ENCODE measurements around the gene TBC1D2.

TBC1D2 gene

DNA sequence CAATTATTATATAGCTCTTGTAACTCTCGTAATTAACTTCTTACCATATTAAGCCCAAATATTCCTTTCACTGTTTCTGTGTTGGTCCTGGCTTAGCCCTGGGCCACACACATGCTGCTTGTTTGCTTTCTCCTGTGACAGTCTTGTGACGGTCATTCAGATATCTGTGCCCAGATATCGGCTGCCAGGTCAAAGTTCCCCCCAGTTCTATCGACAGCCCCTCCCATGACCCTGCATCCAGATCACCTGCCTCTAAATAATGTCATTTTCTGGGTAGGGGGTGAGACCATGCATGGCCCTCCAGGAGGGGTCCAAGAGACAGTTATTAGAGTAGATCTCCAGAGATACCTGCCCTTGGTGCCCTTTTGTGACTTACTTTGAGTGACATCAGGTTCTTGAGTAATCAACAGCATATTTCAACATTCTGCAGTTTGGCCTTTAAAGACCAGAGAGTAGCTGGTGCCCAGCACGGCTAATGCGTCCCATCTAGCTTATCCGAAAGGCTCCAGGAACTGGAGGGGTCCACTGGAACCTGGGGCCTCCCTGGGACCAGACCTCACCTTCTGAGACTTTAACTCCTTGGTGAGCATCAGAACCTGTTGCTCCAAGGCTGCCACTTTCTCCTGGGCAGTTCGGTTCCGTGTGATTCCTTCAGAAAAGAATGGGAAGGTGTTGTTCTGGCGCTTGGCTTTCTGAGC, 26.9 kb downstream of the TBC1D2 start:
- Histone ChIP-seq H3K4ac (ENCODE audit: low read length) (peak overlapping the region; percentile 20), H3K9me3 (replicated peaks in 1 of 2; ENCODE audit: control insufficient read depth in 2 of 2, insufficient read depth in 1 of 2, low read depth in 1 of 2, low read length in 2 of 2) (peaks cover 0 to 3% of the 10 kb centered on the region in 2 donors), H2AFZ (ENCODE audit: low read length) (no peak overlapping the region), H2AK5ac (ENCODE audit: low read depth, low read length) (no peak overlapping the region), H3K23ac (ENCODE audit: low read depth, low read length, poor library complexity) (no peak overlapping the region), H3K14ac (ENCODE audit: low read length) (no peak overlapping the region), H3K36me3 (replicated peaks in 1 of 2; ENCODE audit: control insufficient read depth in 2 of 2, insufficient read depth in 2 of 2, low read length in 2 of 2) (no peaks in the 10 kb centered on the region), H2BK120ac (ENCODE audit: low read depth, low read length) (no peak overlapping the region), H3K9ac (ENCODE audit: low read depth, low read length, poor library complexity) (no peak overlapping the region), H2BK5ac (ENCODE audit: low read length) (no peak overlapping the region), H3K27ac (replicated peaks; ENCODE audit: low read length) (no peak overlapping the region), H3K4me2 (ENCODE audit: insufficient read depth, low read length, poor library complexity, severe bottlenecking) (no peak overlapping the region), H4K8ac (ENCODE audit: low read depth, low read length) (no peak overlapping the region), H3K4me3 (ENCODE audit: low read length in 2 of 2) (no peak overlapping the region), H2BK12ac (ENCODE audit: low read length) (no peak overlapping the region), H3K27me3 (ENCODE audit: control insufficient read depth in 3 of 3, insufficient read depth in 3 of 3, low read depth in 1 of 3, low read length in 3 of 3) (no peaks in the 10 kb centered on the region), H3K79me1 (ENCODE audit: low read depth, low read length) (no peaks in the 10 kb centered on the region), H4K91ac (ENCODE audit: low read depth, low read length, poor library complexity) (no peak overlapping the region), H3K4me1 (ENCODE audit: control insufficient read depth in 2 of 2, insufficient read depth in 1 of 2, low read depth in 1 of 2, low read length in 2 of 2) (peaks cover 0 to 3% of the 10 kb centered on the region in 2 donors), H2BK15ac (ENCODE audit: low read length) (peak overlapping the region; percentile 57), H3K18ac (ENCODE audit: low read length) (no peak overlapping the region)
- WGBS, 2 donors (ENCODE audit: extremely low coverage in 2 of 2, insufficient read length in 2 of 2, insufficient replicate concordance in 1 of 2), result no CpG with 5 or more reads among the region's 10 CpGs
- DNase-seq (ENCODE audit: low spot score), result no peak

DNA sequence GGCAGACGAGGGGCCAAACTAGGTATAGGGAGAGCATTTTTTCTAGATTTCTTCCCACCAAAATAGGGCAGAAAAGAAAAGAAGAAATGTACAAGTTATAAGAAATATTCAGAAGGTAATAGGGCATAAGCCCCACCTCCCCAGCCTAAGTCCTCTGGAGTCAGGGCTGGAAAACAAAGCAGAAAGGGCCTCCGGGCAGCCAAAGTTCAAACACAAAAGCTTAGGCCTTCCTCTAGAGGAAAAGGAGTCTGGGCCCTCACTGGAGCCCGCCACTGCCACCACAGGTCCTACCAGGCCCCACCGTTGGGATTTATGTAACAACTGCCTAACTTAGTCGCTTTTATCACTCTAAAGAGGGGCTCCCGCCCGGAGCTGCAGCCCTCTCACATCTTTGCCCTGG, 27.6 kb downstream of the TBC1D2 start:
- no peak overlapping the region for H2BK5ac ChIP-seq (ENCODE audit: low read length)
- no peak overlapping the region for H3K23ac ChIP-seq (ENCODE audit: low read depth, low read length, poor library complexity)
- no peak overlapping the region for H3K4me3 ChIP-seq (ENCODE audit: low read length in 2 of 2)
- no peaks in the 10 kb centered on the region for H3K9me3 ChIP-seq (replicated peaks in 1 of 2; ENCODE audit: control insufficient read depth in 2 of 2, insufficient read depth in 1 of 2, low read depth in 1 of 2, low read length in 2 of 2)
- H3K27me3 ChIP-seq (ENCODE audit: control insufficient read depth in 3 of 3, insufficient read depth in 3 of 3, low read depth in 1 of 3, low read length in 3 of 3), result no peaks in the 10 kb centered on the region
- H2BK15ac ChIP-seq (ENCODE audit: low read length), result no peak overlapping the region
- H3K18ac ChIP-seq (ENCODE audit: low read length), result no peak overlapping the region
- H2BK120ac ChIP-seq (ENCODE audit: low read depth, low read length), result no peak overlapping the region
- H3K4me2 ChIP-seq (ENCODE audit: insufficient read depth, low read length, poor library complexity, severe bottlenecking), result no peak overlapping the region
- H4K91ac ChIP-seq (ENCODE audit: low read depth, low read length, poor library complexity), result no peak overlapping the region
- H2AK5ac ChIP-seq (ENCODE audit: low read depth, low read length), result no peak overlapping the region
- peaks cover 0 to 5% of the 10 kb centered on the region in 2 donors for H3K4me1 ChIP-seq (ENCODE audit: control insufficient read depth in 2 of 2, insufficient read depth in 1 of 2, low read depth in 1 of 2, low read length in 2 of 2)
- H3K27ac ChIP-seq (replicated peaks; ENCODE audit: low read length), result no peak overlapping the region
- no peaks in the 10 kb centered on the region for H3K36me3 ChIP-seq (replicated peaks in 1 of 2; ENCODE audit: control insufficient read depth in 2 of 2, insufficient read depth in 2 of 2, low read length in 2 of 2)
- DNase-seq (ENCODE audit: low spot score), result no peak
- H3K79me1 ChIP-seq (ENCODE audit: low read depth, low read length), result no peaks in the 10 kb centered on the region
- H2BK12ac ChIP-seq (ENCODE audit: low read length), result no peak overlapping the region
- H2AFZ ChIP-seq (ENCODE audit: low read length), result peak overlapping the region; percentile 64
- no peak overlapping the region for H4K8ac ChIP-seq (ENCODE audit: low read depth, low read length)
- WGBS, 2 donors (ENCODE audit: extremely low coverage in 2 of 2, insufficient read length in 2 of 2, insufficient replicate concordance in 1 of 2), result no CpG with 5 or more reads among the region's 7 CpGs
- H3K4ac ChIP-seq (ENCODE audit: low read length), result no peak overlapping the region
- no peak overlapping the region for H3K14ac ChIP-seq (ENCODE audit: low read length)
- no peak overlapping the region for H3K9ac ChIP-seq (ENCODE audit: low read depth, low read length, poor library complexity)

DNA sequence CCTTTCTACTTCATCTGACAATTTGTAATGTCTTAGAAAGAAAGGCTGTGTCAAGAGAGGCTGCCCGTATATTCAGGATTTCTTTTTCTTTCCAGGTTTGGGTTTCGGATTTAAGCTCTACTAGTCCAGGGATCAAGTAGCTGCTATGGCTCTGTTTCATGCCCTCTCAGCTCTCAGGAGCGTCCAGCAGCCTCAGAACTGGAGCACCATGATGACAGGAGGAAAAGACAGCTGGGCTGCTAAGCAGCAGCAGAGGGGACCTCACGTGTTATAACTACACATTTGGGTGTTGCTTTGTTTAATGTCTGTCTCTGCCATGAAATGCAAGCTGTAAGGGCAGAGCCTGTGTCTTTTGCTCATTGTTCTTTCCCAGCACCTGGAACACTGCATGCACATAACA, 28.5 kb downstream of the TBC1D2 start:
- Histone ChIP-seq H4K91ac (ENCODE audit: low read depth, low read length, poor library complexity) (no peak overlapping the region), H3K18ac (ENCODE audit: low read length) (no peak overlapping the region), H2BK5ac (ENCODE audit: low read length) (no peak overlapping the region), H3K27me3 (ENCODE audit: control insufficient read depth in 3 of 3, insufficient read depth in 3 of 3, low read depth in 1 of 3, low read length in 3 of 3) (no peaks in the 10 kb centered on the region), H2AFZ (ENCODE audit: low read length) (peak overlapping the region; percentile 17), H3K9me3 (replicated peaks in 1 of 2; ENCODE audit: control insufficient read depth in 2 of 2, insufficient read depth in 1 of 2, low read depth in 1 of 2, low read length in 2 of 2) (no peaks in the 10 kb centered on the region), H3K14ac (ENCODE audit: low read length) (no peak overlapping the region), H4K8ac (ENCODE audit: low read depth, low read length) (no peak overlapping the region), H2AK5ac (ENCODE audit: low read depth, low read length) (no peak overlapping the region), H2BK12ac (ENCODE audit: low read length) (no peak overlapping the region), H3K36me3 (replicated peaks in 1 of 2; ENCODE audit: control insufficient read depth in 2 of 2, insufficient read depth in 2 of 2, low read length in 2 of 2) (no peaks in the 10 kb centered on the region), H2BK15ac (ENCODE audit: low read length) (no peak overlapping the region), H2BK120ac (ENCODE audit: low read depth, low read length) (no peak overlapping the region), H3K79me1 (ENCODE audit: low read depth, low read length) (no peaks in the 10 kb centered on the region), H3K9ac (ENCODE audit: low read depth, low read length, poor library complexity) (no peak overlapping the region), H3K4me1 (ENCODE audit: control insufficient read depth in 2 of 2, insufficient read depth in 1 of 2, low read depth in 1 of 2, low read length in 2 of 2) (peaks cover 0 to 5% of the 10 kb centered on the region in 2 donors), H3K4me2 (ENCODE audit: insufficient read depth, low read length, poor library complexity, severe bottlenecking) (no peak overlapping the region), H3K23ac (ENCODE audit: low read depth, low read length, poor library complexity) (no peak overlapping the region), H3K27ac (replicated peaks; ENCODE audit: low read length) (no peak overlapping the region), H3K4me3 (ENCODE audit: low read length in 2 of 2) (no peak overlapping the region), H3K4ac (ENCODE audit: low read length) (no peak overlapping the region)
- no CpG with 5 or more reads among the region's 4 CpGs for WGBS, 2 donors (ENCODE audit: extremely low coverage in 2 of 2, insufficient read length in 2 of 2, insufficient replicate concordance in 1 of 2)
- no peak for DNase-seq (ENCODE audit: low spot score)

DNA sequence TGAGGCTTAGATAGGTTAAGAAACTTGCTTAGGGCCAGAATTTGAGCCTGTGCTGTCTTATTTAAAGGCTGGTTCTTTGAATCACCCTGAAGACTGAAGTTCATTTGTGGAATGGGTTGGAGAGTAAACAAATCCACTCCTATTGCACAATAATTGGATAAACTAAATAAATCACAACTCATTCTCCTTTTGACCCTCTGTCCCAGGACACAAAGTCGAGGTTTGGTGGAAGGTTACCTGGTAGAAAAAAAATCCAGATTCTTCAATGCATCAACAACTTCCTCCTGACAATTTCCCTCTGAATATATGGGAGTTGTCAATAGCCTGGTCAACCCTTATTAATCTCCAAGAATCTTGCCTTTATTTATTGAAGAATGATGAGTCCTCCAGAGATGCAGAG, 28.9 kb downstream of the TBC1D2 start:
- no CpG with 5 or more reads among the region's 1 CpG for WGBS, 2 donors (ENCODE audit: extremely low coverage in 2 of 2, insufficient read length in 2 of 2, insufficient replicate concordance in 1 of 2)
- H4K91ac ChIP-seq (ENCODE audit: low read depth, low read length, poor library complexity), result no peak overlapping the region
- no peaks in the 10 kb centered on the region for H3K79me1 ChIP-seq (ENCODE audit: low read depth, low read length)
- no peaks in the 10 kb centered on the region for H3K36me3 ChIP-seq (replicated peaks in 1 of 2; ENCODE audit: control insufficient read depth in 2 of 2, insufficient read depth in 2 of 2, low read length in 2 of 2)
- no peak overlapping the region for H3K4me2 ChIP-seq (ENCODE audit: insufficient read depth, low read length, poor library complexity, severe bottlenecking)
- no peak overlapping the region for H4K8ac ChIP-seq (ENCODE audit: low read depth, low read length)
- no peaks in the 10 kb centered on the region for H3K9me3 ChIP-seq (replicated peaks in 1 of 2; ENCODE audit: control insufficient read depth in 2 of 2, insufficient read depth in 1 of 2, low read depth in 1 of 2, low read length in 2 of 2)
- no peaks in the 10 kb centered on the region for H3K27me3 ChIP-seq (ENCODE audit: control insufficient read depth in 3 of 3, insufficient read depth in 3 of 3, low read depth in 1 of 3, low read length in 3 of 3)
- H3K4me1 ChIP-seq (ENCODE audit: control insufficient read depth in 2 of 2, insufficient read depth in 1 of 2, low read depth in 1 of 2, low read length in 2 of 2), result peaks cover 0 to 5% of the 10 kb centered on the region in 2 donors
- H2BK12ac ChIP-seq (ENCODE audit: low read length), result no peak overlapping the region
- no peak overlapping the region for H2BK5ac ChIP-seq (ENCODE audit: low read length)
- no peak overlapping the region for H3K9ac ChIP-seq (ENCODE audit: low read depth, low read length, poor library complexity)
- H3K23ac ChIP-seq (ENCODE audit: low read depth, low read length, poor library complexity), result no peak overlapping the region
- H2AFZ ChIP-seq (ENCODE audit: low read length), result peak overlapping the region; percentile 17
- H2BK15ac ChIP-seq (ENCODE audit: low read length), result no peak overlapping the region
- no peak overlapping the region for H2BK120ac ChIP-seq (ENCODE audit: low read depth, low read length)
- no peak overlapping the region for H3K27ac ChIP-seq (replicated peaks; ENCODE audit: low read length)
- no peak overlapping the region for H3K18ac ChIP-seq (ENCODE audit: low read length)
- no peak for DNase-seq (ENCODE audit: low spot score)
- H3K14ac ChIP-seq (ENCODE audit: low read length), result no peak overlapping the region
- H3K4me3 ChIP-seq (ENCODE audit: low read length in 2 of 2), result no peak overlapping the region
- no peak overlapping the region for H3K4ac ChIP-seq (ENCODE audit: low read length)
- no peak overlapping the region for H2AK5ac ChIP-seq (ENCODE audit: low read depth, low read length)
